Gastrocnemius medialis (tissue), 4 donors: ENCODE measurements around the gene STAT5A.
A peak's percentile ranks its signal among the peaks of the same experiment; 100 is the strongest.

Experiments used
- POLR2A ChIP-seq, 2 donors: fragments of 450-650 bp; IDR thresholded peaks; one replicate each; pipeline ENCODE4 v1.6.1; 2017; ENCODE audit warnings: antibody characterized with exemption in 2 of 2, mild to moderate bottlenecking in 2 of 2, moderate library complexity in 2 of 2
- TF ChIP-seq, protein P1 (sequence below), 5 experiments: fragments of 450-650 bp in 3 of 5; fragments of 200-600 bp in 2 of 5; sonication (generic) in 2 of 5; IDR thresholded peaks in 4 of 5; conservative IDR thresholded peaks in 1 of 5; 1 replicate in 4 of 5; 2 replicates in 1 of 5; pipeline ENCODE4 v1.5.1; 2016 to 2019; ENCODE audit warnings: antibody characterized with exemption in 5 of 5, mild to moderate bottlenecking in 3 of 5, moderate library complexity in 3 of 5

DNA sequence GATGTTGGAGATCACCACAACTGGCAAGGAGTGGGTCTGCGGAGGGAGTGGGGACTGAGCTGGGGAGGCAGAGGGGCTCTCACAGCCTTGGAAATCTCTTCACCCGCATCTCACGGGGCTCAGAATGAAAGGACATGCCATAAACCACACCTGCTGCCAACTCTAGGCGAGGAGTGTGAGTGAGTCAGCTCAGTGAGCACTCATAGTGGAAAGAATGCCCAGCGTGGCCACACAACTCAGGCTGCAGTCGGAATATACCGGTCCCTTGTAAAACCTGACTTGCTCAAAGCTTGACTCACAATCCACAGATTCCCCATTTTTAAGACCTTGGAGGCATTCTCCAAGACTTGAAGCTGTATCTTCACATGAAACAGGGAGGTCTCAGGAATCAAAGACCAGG is 36.7 kb downstream of the STAT5A start:
- TF ChIP-seq, protein P1, sequence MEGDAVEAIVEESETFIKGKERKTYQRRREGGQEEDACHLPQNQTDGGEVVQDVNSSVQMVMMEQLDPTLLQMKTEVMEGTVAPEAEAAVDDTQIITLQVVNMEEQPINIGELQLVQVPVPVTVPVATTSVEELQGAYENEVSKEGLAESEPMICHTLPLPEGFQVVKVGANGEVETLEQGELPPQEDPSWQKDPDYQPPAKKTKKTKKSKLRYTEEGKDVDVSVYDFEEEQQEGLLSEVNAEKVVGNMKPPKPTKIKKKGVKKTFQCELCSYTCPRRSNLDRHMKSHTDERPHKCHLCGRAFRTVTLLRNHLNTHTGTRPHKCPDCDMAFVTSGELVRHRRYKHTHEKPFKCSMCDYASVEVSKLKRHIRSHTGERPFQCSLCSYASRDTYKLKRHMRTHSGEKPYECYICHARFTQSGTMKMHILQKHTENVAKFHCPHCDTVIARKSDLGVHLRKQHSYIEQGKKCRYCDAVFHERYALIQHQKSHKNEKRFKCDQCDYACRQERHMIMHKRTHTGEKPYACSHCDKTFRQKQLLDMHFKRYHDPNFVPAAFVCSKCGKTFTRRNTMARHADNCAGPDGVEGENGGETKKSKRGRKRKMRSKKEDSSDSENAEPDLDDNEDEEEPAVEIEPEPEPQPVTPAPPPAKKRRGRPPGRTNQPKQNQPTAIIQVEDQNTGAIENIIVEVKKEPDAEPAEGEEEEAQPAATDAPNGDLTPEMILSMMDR (IDR thresholded peaks at IDR 0.05 in 4 of 5, conservative IDR thresholded peaks at IDR 0.05 in 1 of 5), result peak in 1 of 5 experiments; percentile 25
- no peak for TF ChIP-seq POLR2A (IDR thresholded peaks at IDR 0.05)
